ENCODE results near the gene TTC17.

The TTC17 gene

DNA sequence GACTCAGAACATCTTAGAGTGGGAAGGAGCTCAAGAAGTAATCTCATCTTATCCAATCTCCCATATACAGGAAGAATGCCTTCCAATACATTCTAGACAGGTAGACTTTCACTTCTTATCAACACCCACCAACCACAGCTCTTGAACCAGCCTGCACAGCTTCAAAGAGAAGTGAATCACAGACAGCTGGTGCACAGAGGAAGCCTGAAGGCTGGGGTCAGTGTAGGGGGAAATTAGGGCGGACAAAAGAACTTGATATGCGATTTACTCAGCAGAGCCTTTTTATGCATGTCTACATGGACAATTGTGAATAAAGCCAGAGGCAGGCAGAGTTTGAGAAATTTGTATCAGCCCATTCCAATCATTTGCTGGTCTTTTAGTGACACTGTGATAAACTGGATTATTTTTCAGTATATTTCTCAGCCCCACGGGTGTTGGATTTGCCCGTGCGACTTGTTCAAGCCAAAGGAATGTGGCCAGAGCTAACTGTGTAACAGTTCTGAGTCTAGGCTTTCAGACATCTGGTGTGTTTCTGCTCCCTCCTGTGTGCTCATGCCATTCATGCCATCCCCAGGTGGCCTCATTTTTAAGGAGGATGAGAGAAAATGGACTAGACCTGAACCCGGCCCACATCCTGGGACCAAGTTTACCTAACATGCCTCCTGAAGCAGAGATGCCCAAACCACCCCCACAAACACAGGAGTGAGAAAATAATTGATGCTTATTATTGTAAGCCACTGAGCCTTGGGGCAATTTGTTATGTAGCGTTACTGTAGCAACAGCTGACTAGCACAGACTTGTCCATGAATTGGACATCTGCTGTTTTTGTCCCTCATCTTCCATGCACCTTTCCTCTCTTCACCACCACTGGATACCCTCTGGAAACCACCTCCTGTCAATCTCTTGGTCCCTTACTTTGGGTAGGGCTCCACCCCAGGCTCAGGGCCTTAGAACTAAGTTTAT is 184.3 kb downstream of the TTC17 start:
- DNase-seq = no peak

Data from inflammatory macrophage treated with lipopolysaccharide for 1 hour (primary cell).